Stimulated activated CD4-positive, alpha-beta T cell treated with anti-CD3 and anti-CD28 coated beads, Interleukin-15, amount 100 ng/mL, for 24 hours (primary cell): ENCODE measurements around the gene ARL15.
"Not testable (repeated sequence)": the region's sequence is repeated elsewhere in the genome, so short reads cannot be mapped to it uniquely, and the experiment has no call there.

ENCODE experiments used
- DNase-seq: peaks from one replicate; pipeline ENCODE4 v3.0.0-alpha.2; 2020

The ARL15 gene

GRCh38 chr5:53879708-53880323 lies 430.6 kb downstream of the ARL15 start:
- no peak for DNase-seq

DNA sequence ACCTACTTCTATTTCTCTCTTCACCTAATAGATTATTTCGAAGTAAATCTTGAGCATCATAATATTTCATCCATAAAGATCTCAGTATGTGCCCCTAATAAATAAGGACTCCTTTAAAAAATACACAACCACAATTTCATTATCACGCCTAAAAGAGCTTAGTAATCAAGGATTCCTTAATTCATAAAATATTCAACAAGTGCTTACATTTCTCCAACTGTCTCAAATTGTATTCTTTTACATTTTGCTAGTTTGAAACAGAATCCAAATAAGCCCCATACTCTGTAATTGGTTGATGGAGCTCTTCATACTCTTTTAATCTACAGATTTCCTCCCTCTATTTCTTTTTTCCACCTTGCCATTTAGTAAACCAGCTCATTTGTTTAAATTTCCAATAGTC lies 432.4 kb downstream of the ARL15 start:
- no peak for DNase-seq

- no peak for DNase-seq
Measured at GRCh38 chr5:53877243-53877642, 433.1 kb downstream of the ARL15 start.

DNA sequence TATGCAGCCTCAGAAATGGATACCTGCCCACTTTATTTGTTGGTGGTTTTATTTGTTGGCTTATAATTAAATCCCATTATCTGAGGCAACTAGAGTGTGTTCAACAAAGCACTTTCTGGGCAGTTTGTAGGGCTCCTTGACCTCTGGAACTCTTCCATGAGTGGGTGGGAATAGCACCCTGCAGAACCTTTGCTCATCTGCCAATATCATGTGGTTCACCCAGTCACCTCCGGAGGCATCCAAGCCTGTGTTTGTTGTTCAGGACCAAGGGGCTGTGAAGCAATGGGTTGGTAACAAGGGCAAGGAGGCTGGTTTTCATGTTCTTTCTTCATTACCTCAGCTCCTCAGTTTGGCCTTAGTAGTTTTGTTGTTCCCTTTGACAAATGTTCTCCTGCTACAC lies 436.0 kb downstream of the ARL15 start:
- no peak for DNase-seq

GRCh38 chr5:53873235-53873634 lies 437.1 kb downstream of the ARL15 start:
- DNase-seq: no peak

- DNase-seq: no peak
Measured at GRCh38 chr5:53871775-53872174, 438.6 kb downstream of the ARL15 start.

- no peak for DNase-seq
Measured at GRCh38 chr5:53871050-53871449, 439.3 kb downstream of the ARL15 start.

- no peak for DNase-seq
Measured at GRCh38 chr5:53858700-53859456, 451.5 kb downstream of the ARL15 start.

- DNase-seq: no peak
Measured at GRCh38 chr5:53856506-53856905, 453.9 kb downstream of the ARL15 start.

GRCh38 chr5:53836851-53837430 lies 473.4 kb downstream of the ARL15 start:
- not testable (repeated sequence) for DNase-seq

DNA sequence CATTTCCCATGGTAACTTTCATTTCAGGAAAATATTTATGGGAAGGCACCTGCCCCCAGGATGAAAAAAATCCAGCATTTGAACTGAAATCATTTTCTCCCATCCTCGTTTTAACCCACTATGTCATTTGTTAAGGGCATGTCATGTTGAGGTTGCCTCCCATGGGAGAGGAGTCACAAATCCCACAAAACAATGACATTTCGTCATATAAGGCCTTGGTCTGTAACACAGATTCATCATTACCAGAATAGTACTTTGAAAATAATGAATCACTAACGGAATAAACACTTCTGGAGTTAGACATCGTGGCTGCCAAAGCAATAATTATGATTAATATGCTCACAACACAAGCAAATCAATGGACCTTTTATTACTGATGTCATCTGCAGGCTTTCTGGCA lies 475.9 kb downstream of the ARL15 start:
- no peak for DNase-seq
